Ascending aorta (tissue), 2 donors: Measurements from ENCODE around the gene LHFPL3. TPM values are rescaled to one million over a fixed set of nuclear protein-coding genes. Genes with fewer than 3 reads are reported as not detected.

Source experiments
- DNase-seq, 2 donors: peaks; one replicate each; pipeline ENCODE4 v3.0.0-alpha.2; 2019; ENCODE audit warnings: low spot score in 2 of 2
- H3K27ac ChIP-seq, 2 donors: fragments of 200-600 bp; sonication (generic); one replicate each; pipeline ENCODE4 v1.5.1; 2016 to 2017; ENCODE audit warnings: mild to moderate bottlenecking in 1 of 2
- H3K27me3 ChIP-seq: fragments of 200-600 bp; sonication (generic); one replicate; pipeline ENCODE4 v1.5.1; 2017
- H3K36me3 ChIP-seq, 2 donors: fragments of 200-600 bp; sonication (generic); one replicate each; pipeline ENCODE4 v1.5.1; 2016
- H3K4me1 ChIP-seq, 2 donors: fragments of 200-600 bp; sonication (generic); one replicate each; pipeline ENCODE4 v1.5.1; 2016 to 2017; ENCODE audit warnings: mild to moderate bottlenecking in 1 of 2
- H3K4me3 ChIP-seq, 2 donors: fragments of 200-600 bp; sonication (generic); one replicate each; pipeline ENCODE4 v1.5.1; 2016 to 2017; ENCODE audit warnings: mild to moderate bottlenecking in 1 of 2
- H3K9me3 ChIP-seq, 2 donors: fragments of 200-600 bp; sonication (generic); one replicate each; pipeline ENCODE4 v1.5.1; 2016
- intact Hi-C: fragments of 100-400 bp; cut with DNase I; formaldehyde crosslinking; loops from one replicate; pipeline ENCODE4 v1.15.1; 2023
- total RNA-seq: library from RNA; depleted of rRNA; stranded (reverse); fragments of >200 nt; gene quantifications from one replicate; pipeline ENCODE4 v1.1.0, GENCODE V29; 2016
- TF ChIP-seq, protein P1 (sequence below), 3 experiments: fragments of 200-600 bp in 2 of 3; fragments of 450-650 bp in 1 of 3; sonication (generic) in 2 of 3; IDR thresholded peaks; one replicate each; pipeline ENCODE4 v1.5.1; 2016 to 2019; ENCODE audit warnings: antibody characterized with exemption in 3 of 3, mild to moderate bottlenecking in 1 of 3, moderate library complexity in 1 of 3

LHFPL3 gene
- total RNA-seq, 1 donor from 2014 or later, result not detected

DNA sequence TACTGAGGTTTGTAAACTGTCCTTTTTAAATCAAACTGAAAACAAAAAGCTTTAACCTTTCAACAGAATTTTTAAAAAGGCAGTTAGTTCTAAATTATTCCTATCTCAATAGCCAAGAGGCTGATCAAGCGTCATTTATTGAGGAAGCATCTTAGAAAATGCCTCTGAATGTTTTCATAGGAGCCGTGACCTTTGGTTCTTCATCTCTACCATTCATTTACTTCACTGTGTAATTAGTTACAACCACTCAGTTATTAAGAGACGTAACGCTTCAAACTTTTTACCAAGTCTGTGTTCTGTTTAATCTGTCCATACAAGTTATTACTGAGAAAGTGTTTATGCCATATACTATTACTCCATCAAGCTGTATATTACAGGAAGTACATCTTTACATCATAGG lies 578.2 kb downstream of the LHFPL3 start:
- intact Hi-C loops, result no loop called here
- TF ChIP-seq, protein P1, sequence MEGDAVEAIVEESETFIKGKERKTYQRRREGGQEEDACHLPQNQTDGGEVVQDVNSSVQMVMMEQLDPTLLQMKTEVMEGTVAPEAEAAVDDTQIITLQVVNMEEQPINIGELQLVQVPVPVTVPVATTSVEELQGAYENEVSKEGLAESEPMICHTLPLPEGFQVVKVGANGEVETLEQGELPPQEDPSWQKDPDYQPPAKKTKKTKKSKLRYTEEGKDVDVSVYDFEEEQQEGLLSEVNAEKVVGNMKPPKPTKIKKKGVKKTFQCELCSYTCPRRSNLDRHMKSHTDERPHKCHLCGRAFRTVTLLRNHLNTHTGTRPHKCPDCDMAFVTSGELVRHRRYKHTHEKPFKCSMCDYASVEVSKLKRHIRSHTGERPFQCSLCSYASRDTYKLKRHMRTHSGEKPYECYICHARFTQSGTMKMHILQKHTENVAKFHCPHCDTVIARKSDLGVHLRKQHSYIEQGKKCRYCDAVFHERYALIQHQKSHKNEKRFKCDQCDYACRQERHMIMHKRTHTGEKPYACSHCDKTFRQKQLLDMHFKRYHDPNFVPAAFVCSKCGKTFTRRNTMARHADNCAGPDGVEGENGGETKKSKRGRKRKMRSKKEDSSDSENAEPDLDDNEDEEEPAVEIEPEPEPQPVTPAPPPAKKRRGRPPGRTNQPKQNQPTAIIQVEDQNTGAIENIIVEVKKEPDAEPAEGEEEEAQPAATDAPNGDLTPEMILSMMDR (IDR thresholded peaks at IDR 0.05), result no peak
- H3K9me3 ChIP-seq, result no peaks in the 10 kb centered on the region

DNA sequence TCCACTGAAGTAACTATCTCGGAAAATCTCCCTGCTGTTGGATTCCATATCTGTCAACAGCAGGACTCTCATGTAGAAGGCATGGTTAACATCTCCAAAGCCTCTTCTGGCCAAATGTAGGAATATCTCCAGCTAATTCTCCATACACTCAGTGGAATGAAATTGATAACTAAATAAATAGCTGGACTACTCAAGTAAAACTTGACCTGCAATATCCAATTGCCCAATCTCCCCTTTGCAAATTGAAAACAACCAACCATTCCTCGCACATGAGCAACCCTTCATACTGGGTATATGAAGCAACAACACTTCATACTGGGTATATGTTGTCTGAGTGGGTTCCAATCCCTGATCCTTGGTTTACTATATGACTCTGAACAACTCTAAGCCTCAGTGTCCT lies 580.2 kb downstream of the LHFPL3 start:
- H3K27me3 ChIP-seq, result no peaks in the 10 kb centered on the region
- H3K4me3 ChIP-seq, result no peak overlapping the region
- intact Hi-C loops, result no loop called here
- TF ChIP-seq, protein P1 (IDR thresholded peaks at IDR 0.05), result no peak
- H3K4me1 ChIP-seq, result no peaks in the 10 kb centered on the region
- H3K36me3 ChIP-seq, result no peaks in the 10 kb centered on the region
- no peak for DNase-seq
- H3K9me3 ChIP-seq, result no peaks in the 10 kb centered on the region
- H3K27ac ChIP-seq, result no peak overlapping the region

More for the DNA sequence above, 578.2 kb downstream of the LHFPL3 start:
- Histone ChIP-seq H3K27me3 (no peaks in the 10 kb centered on the region), H3K4me3 (no peak overlapping the region), H3K36me3 (no peaks in the 10 kb centered on the region), H3K27ac (no peak overlapping the region), H3K4me1 (no peaks in the 10 kb centered on the region)
- no peak for DNase-seq

DNA sequence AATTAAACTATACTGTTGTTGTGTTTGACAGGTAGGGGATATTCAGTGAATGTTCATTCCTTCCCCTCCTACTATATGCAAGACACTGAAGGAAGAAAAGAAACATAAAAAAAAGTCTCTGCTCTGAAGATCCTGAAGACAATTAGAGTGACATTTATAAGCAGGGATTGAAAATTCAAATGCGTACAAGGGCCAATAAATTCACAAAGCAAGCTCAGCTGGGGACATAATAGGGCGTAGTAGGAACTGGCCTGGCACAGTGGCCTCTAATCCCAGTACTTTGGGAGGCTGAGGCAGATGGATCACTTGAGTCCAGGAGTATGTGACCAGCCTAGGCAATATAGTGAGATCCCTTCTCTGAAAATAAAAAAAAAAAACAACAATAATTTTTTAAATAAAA lies 580.7 kb downstream of the LHFPL3 start:
- intact Hi-C loops, result no loop called here
- Histone ChIP-seq H3K4me3 (no peak overlapping the region), H3K36me3 (no peaks in the 10 kb centered on the region), H3K27me3 (no peaks in the 10 kb centered on the region), H3K27ac (no peak overlapping the region), H3K9me3 (no peaks in the 10 kb centered on the region), H3K4me1 (no peaks in the 10 kb centered on the region)
- no peak for DNase-seq
- TF ChIP-seq, protein P1 (IDR thresholded peaks at IDR 0.05), result no peak

DNA sequence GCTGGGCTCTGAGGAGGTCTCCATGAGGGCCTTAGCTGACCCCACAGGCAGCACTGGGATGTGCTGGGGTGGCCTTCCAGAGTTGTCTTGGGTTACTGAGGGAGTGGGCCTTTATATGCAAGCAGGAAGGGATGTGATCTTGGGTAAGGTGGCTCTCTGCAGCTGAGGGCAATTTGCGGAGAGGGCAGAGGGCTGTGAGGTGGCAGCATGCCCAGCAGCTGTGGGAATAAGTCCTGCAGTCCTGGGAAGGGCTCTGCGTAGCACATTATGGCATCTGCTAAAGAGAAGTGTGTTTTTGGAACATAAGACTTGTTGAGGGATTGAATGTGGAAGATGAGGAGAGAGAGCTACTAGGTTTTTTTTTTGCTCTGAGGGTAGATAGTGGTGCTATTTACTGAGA lies 586.0 kb downstream of the LHFPL3 start:
- TF ChIP-seq, protein P1 (IDR thresholded peaks at IDR 0.05), result no peak
- Histone ChIP-seq H3K4me3 (no peak overlapping the region), H3K4me1 (no peaks in the 10 kb centered on the region), H3K27me3 (no peaks in the 10 kb centered on the region), H3K27ac (no peak overlapping the region), H3K36me3 (no peaks in the 10 kb centered on the region), H3K9me3 (no peaks in the 10 kb centered on the region)
- no peak for DNase-seq
- intact Hi-C loops, result no loop called here

DNA sequence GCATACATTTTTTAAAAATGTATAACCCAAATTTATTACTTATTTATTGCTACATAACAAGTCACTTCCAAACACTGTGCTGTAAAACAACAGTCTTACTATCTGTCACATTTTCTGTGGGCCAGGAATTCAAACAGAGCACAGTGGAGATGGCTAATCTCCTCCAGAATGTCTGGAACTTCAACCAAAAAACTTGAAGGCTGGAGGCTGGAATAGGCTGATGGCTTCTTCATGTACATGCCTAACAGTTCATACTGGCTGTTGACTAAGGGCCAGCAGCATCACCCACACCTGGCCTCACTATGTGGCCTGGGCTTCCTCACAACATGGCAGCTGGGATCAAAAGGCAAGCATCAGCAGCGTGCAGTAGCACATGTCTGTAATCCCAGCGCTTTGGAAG lies 593.2 kb downstream of the LHFPL3 start:
- intact Hi-C loops, result loop anchor here (5.0 to 10.0 kb wide), 4 partner anchors 61 to 563 kb away; no protein-coding TSS in a partner anchor
- Histone ChIP-seq H3K27me3 (no peaks in the 10 kb centered on the region), H3K36me3 (no peaks in the 10 kb centered on the region), H3K27ac (peak overlapping the region; percentile 4 to 70), H3K4me1 (peaks cover 0 to 9% of the 10 kb centered on the region in 2 donors), H3K4me3 (no peak overlapping the region), H3K9me3 (no peaks in the 10 kb centered on the region)
- DNase-seq, result no peak
- TF ChIP-seq, protein P1 (IDR thresholded peaks at IDR 0.05), result no peak
